ENCODE measurements around the gene CDT1.

- no peak for TF ChIP-seq CTCF (IDR thresholded peaks at IDR 0.05)
- no peak for TF ChIP-seq POLR2AphosphoS5 (IDR thresholded peaks at IDR 0.05)
These were observed 39.7 kb downstream of the CDT1 start for GRCh38 chr16:88843256-88843655.

Data from esophagus muscularis mucosa (tissue), 3 donors.